Cardiac muscle cell (in vitro differentiated cells and primary cell): ENCODE results near the gene GALNT9. TPM values are rescaled to one million over a fixed set of nuclear protein-coding genes. Genes with fewer than 3 reads are reported as not detected.

Source experiments
- DNase-seq, 2 donors: peaks; one replicate each; pipeline versions ENCODE4 v3.0.0 to v3.0.0-alpha.2; 2010 to 2017; ENCODE audit warnings: low read depth in 1 of 2, low spot score in 1 of 2
- H3K27ac ChIP-seq: fragments of 200-600 bp; sonication (generic); 2 replicates; pipeline ENCODE4 v1.5.1; 2016
- H3K27me3 ChIP-seq: fragments of 200-600 bp; sonication (generic); 2 replicates; pipeline ENCODE4 v1.6.0; 2016; ENCODE audit warnings: control low read depth
- H3K36me3 ChIP-seq: fragments of 200-600 bp; sonication (generic); 2 replicates; pipeline ENCODE4 v1.5.1; 2016; ENCODE audit warnings: control low read depth
- H3K4me1 ChIP-seq: fragments of 200-600 bp; sonication (generic); 2 replicates; pipeline ENCODE4 v1.8.1; 2017; ENCODE audit warnings: low read depth, mild to moderate bottlenecking, mixed run types
- H3K4me3 ChIP-seq: fragments of 200-600 bp; sonication (generic); 2 replicates; pipeline ENCODE4 v1.5.1; 2016; ENCODE audit warnings: mild to moderate bottlenecking
- H3K9me3 ChIP-seq: fragments of 200-600 bp; sonication (generic); 2 replicates; pipeline ENCODE4 v1.5.1; 2017; ENCODE audit warnings: low read depth, mild to moderate bottlenecking, control low read depth
- polyA plus RNA-seq: library from polyadenylated mRNA; unstranded; fragments of >200 nt; fragmentation: Nextera tagmentation; extraction: Ambion mirVana; gene quantifications from 2 replicates; pipeline ENCODE4 v1.2.1, GENCODE V29; 2016
- total RNA-seq: library from RNA; depleted of rRNA; stranded (reverse); fragments of >200 nt; gene quantifications from 2 replicates; pipeline ENCODE4 v1.2.3, GENCODE V29; 2016
- TF ChIP-seq, protein P1 (sequence below): IDR thresholded peaks from 2 replicates; pipeline ENCODE4 v1.5.1; 2012; ENCODE audit warnings: low read depth, mild to moderate bottlenecking, low read length

GALNT9 gene
- total and polyA plus RNA-seq, 2 experiments from 2014 or later = 0.42 to 0.45 TPM

DNA sequence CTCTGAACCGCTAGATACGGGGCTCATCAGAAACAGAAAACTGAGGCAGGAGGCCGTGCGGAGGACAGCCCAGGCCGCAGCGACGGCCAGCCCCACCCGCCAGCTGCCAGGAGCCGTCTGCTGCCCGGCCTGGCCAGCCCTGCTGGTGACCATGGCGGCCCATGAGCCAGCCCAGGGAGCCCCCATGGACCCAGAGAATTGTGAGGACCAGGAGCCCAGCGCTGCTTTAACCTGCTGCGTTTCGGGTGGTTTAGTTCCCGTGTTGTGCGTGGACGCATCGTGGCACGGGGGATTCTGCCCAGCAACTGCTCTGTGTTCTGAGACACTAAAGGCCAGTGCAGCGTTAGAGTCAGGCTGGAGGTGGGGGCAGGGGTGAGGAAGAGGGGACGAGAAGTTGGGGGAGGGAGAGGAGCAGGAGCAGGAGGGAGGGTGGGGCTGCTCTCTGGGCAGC, 140.9 kb downstream of the GALNT9 start:
- Histone ChIP-seq H3K27me3 (peaks cover 23% of the 10 kb centered on the region), H3K4me3 (no peak overlapping the region)
- TF ChIP-seq, protein P1, sequence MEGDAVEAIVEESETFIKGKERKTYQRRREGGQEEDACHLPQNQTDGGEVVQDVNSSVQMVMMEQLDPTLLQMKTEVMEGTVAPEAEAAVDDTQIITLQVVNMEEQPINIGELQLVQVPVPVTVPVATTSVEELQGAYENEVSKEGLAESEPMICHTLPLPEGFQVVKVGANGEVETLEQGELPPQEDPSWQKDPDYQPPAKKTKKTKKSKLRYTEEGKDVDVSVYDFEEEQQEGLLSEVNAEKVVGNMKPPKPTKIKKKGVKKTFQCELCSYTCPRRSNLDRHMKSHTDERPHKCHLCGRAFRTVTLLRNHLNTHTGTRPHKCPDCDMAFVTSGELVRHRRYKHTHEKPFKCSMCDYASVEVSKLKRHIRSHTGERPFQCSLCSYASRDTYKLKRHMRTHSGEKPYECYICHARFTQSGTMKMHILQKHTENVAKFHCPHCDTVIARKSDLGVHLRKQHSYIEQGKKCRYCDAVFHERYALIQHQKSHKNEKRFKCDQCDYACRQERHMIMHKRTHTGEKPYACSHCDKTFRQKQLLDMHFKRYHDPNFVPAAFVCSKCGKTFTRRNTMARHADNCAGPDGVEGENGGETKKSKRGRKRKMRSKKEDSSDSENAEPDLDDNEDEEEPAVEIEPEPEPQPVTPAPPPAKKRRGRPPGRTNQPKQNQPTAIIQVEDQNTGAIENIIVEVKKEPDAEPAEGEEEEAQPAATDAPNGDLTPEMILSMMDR = no peak

GRCh38 chr12:132187646-132188450, 141.5 kb downstream of the GALNT9 start:
- H3K27me3 ChIP-seq = peaks cover 25% of the 10 kb centered on the region

More for the DNA sequence above, 140.9 kb downstream of the GALNT9 start:
- no peak for DNase-seq
- H3K27ac ChIP-seq = no peak overlapping the region
- no peaks in the 10 kb centered on the region for H3K9me3 ChIP-seq
- H3K36me3 ChIP-seq = no peaks in the 10 kb centered on the region
- H3K4me1 ChIP-seq = no peaks in the 10 kb centered on the region

DNA sequence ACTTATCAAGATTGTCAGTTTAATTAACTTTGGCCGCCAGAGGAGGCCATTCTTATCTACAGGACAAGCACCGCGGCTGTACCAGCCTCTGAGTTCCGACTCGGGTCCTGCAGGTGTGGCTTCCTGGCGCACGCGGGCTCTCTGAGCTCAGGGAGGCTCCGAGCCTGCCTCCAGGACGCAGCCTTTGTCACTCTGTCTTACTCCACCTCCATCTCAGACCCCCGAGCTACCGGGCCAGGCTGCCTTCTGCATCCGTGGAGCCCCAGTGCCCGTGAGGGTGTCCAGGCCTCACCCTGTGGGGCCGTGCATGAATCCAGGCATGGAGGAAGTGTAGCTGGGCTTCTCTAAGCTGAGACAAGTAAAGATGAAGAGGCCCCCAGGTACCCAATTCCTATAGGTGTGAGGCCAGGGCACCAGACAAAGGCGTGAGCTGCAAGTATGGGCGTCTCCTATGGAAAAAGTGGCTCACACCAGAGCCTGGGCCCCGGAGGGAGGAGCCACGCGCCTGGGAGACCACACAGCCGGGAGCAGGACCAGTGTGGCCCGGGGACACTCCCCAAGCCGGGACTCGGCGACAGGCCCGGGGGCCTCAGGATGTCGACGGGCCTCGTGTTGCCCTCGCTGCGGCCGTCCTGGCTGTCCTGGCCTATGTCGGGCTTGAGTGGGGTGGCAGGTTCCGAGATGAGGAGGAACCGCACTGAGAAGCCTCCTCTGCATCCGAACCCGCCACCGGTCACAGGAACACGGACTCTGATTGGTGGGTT, 142.3 kb downstream of the GALNT9 start:
- Histone ChIP-seq H3K36me3 (no peaks in the 10 kb centered on the region), H3K4me3 (no peak overlapping the region), H3K27me3 (peaks cover 28% of the 10 kb centered on the region), H3K4me1 (no peaks in the 10 kb centered on the region), H3K27ac (no peak overlapping the region), H3K9me3 (no peaks in the 10 kb centered on the region)
- TF ChIP-seq, protein P1 = no peak
- no peak for DNase-seq

More at GRCh38 chr12:132187646-132188450, 141.5 kb downstream of the GALNT9 start:
- TF ChIP-seq, protein P1 = no peak
- Histone ChIP-seq H3K9me3 (no peaks in the 10 kb centered on the region), H3K27ac (no peak overlapping the region), H3K4me1 (no peaks in the 10 kb centered on the region), H3K36me3 (no peaks in the 10 kb centered on the region), H3K4me3 (no peak overlapping the region)
- DNase-seq = no peak

GRCh38 chr12:132186208-132186856, 143.1 kb downstream of the GALNT9 start:
- Histone ChIP-seq H3K9me3 (no peaks in the 10 kb centered on the region), H3K4me3 (no peak overlapping the region), H3K27ac (no peak overlapping the region), H3K27me3 (peaks cover 28% of the 10 kb centered on the region), H3K4me1 (no peaks in the 10 kb centered on the region), H3K36me3 (no peaks in the 10 kb centered on the region)
- TF ChIP-seq, protein P1 = no peak
- DNase-seq = no peak

DNA sequence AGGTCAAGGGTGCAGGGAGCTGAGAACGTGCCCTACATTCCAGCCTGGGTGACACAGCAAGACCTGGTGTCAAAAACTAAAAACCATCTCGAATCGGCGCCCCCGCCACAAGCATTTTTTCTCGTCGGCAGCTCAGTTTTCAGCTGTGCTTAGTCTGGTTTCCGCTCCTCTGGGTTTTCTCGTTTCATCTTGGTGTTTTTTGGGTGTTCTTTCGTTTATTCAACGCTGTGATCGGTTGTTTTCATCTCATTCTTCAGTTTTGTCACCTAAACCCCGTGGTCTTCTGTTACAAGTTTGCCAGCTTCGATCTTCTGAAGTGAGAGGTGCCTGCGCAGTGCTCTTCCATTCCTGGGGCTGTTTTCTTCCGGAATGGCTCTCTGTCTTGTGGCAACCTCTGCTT, 143.7 kb downstream of the GALNT9 start:
- H3K27ac ChIP-seq = no peak overlapping the region
- DNase-seq = no peak
- H3K4me3 ChIP-seq = no peak overlapping the region
- H3K9me3 ChIP-seq = no peaks in the 10 kb centered on the region
- H3K27me3 ChIP-seq = peaks cover 28% of the 10 kb centered on the region
- TF ChIP-seq, protein P1 = no peak
- H3K36me3 ChIP-seq = no peaks in the 10 kb centered on the region
- H3K4me1 ChIP-seq = no peaks in the 10 kb centered on the region
